ENCODE measurements around the gene CAMKK2.
A peak's percentile ranks its signal among the peaks of the same experiment; 100 is the strongest.
"Not testable (repeated sequence)": the region's sequence is repeated elsewhere in the genome, so short reads cannot be mapped to it uniquely, and the experiment has no call there.

CAMKK2 gene

GRCh38 chr12:121228919-121229665, 67.4 kb downstream of the CAMKK2 start:
- Histone ChIP-seq H2BK12ac (ENCODE audit: low read length) (peak overlapping the region; percentile 75), H3K14ac (ENCODE audit: low read length) (peak overlapping the region; percentile 83), H4K91ac (ENCODE audit: low read depth, low read length) (peak overlapping the region; percentile 79), H2BK120ac (ENCODE audit: insufficient read depth, low read length, poor library complexity) (peak overlapping the region; percentile 77), H2AFZ (ENCODE audit: insufficient read depth, low read length, poor library complexity) (no peak overlapping the region), H3K27me3 (ENCODE audit: insufficient read depth, low read length) (no peaks in the 10 kb centered on the region), H2AK5ac (ENCODE audit: low read length) (peak overlapping the region; percentile 89), H3K9me3 (ENCODE audit: insufficient read depth, low read depth, low read length) (no peaks in the 10 kb centered on the region), H3K18ac (ENCODE audit: low read length) (peak overlapping the region; percentile 68), H3K4me1 (ENCODE audit: control insufficient read depth in 1 of 2, insufficient read depth in 2 of 2, low read length in 2 of 2) (peaks cover 7% of the 10 kb centered on the region in 2 experiments), H3K4ac (ENCODE audit: low read depth, low read length) (peak overlapping the region; percentile 2), H4K8ac (ENCODE audit: low read depth, low read length) (peak overlapping the region; percentile 54), H3K9ac (ENCODE audit: low read length) (no peak overlapping the region), H2BK5ac (ENCODE audit: low read depth, low read length, poor library complexity) (peak overlapping the region; percentile 29), H3K36me3 (ENCODE audit: control insufficient read depth in 1 of 2, insufficient read depth in 2 of 2, low read length in 2 of 2) (peaks cover 12 to 17% of the 10 kb centered on the region in 2 experiments), H4K12ac (ENCODE audit: low read depth, low read length) (no peak overlapping the region), H3K4me3 (ENCODE audit: low read depth, low read length) (no peak overlapping the region), H3K79me2 (ENCODE audit: control insufficient read depth, insufficient read depth, low read length, poor library complexity) (no peaks in the 10 kb centered on the region), H3K79me1 (ENCODE audit: low read length) (peaks cover 15% of the 10 kb centered on the region), H3K27ac (ENCODE audit: low read depth, low read length) (peak overlapping the region; percentile 9), H3K23ac (ENCODE audit: low read length) (no peak overlapping the region), H3K4me2 (ENCODE audit: low read length) (no peak overlapping the region)
- no peak for DNase-seq
- no CpG with 5 or more reads among the region's 24 CpGs for WGBS (ENCODE audit: extremely low coverage, insufficient coverage, insufficient read length)

GRCh38 chr12:121227294-121227693, 69.2 kb downstream of the CAMKK2 start:
- H3K79me2 ChIP-seq (ENCODE audit: control insufficient read depth, insufficient read depth, low read length, poor library complexity): no peaks in the 10 kb centered on the region
- peaks cover 13 to 21% of the 10 kb centered on the region in 2 experiments for H3K36me3 ChIP-seq (ENCODE audit: control insufficient read depth in 1 of 2, insufficient read depth in 2 of 2, low read length in 2 of 2)
- no peak overlapping the region for H2BK120ac ChIP-seq (ENCODE audit: insufficient read depth, low read length, poor library complexity)
- H2BK12ac ChIP-seq (ENCODE audit: low read length): no peak overlapping the region
- H4K91ac ChIP-seq (ENCODE audit: low read depth, low read length): peak overlapping the region; percentile 30
- H3K4me2 ChIP-seq (ENCODE audit: low read length): peak overlapping the region; percentile 15
- H3K4me1 ChIP-seq (ENCODE audit: control insufficient read depth in 1 of 2, insufficient read depth in 2 of 2, low read length in 2 of 2): peaks cover 7% of the 10 kb centered on the region in 2 experiments
- H3K9me3 ChIP-seq (ENCODE audit: insufficient read depth, low read depth, low read length): no peaks in the 10 kb centered on the region
- H4K8ac ChIP-seq (ENCODE audit: low read depth, low read length): no peak overlapping the region
- WGBS (ENCODE audit: extremely low coverage, insufficient coverage, insufficient read length): no CpG with 5 or more reads among the region's 9 CpGs
- H3K9ac ChIP-seq (ENCODE audit: low read length): no peak overlapping the region
- no peak overlapping the region for H3K18ac ChIP-seq (ENCODE audit: low read length)
- H2AFZ ChIP-seq (ENCODE audit: insufficient read depth, low read length, poor library complexity): no peak overlapping the region
- no peak overlapping the region for H3K14ac ChIP-seq (ENCODE audit: low read length)
- no peak overlapping the region for H3K4me3 ChIP-seq (ENCODE audit: low read depth, low read length)
- no peaks in the 10 kb centered on the region for H3K27me3 ChIP-seq (ENCODE audit: insufficient read depth, low read length)
- H3K79me1 ChIP-seq (ENCODE audit: low read length): peaks cover 15% of the 10 kb centered on the region
- H2BK5ac ChIP-seq (ENCODE audit: low read depth, low read length, poor library complexity): no peak overlapping the region
- no peak overlapping the region for H3K23ac ChIP-seq (ENCODE audit: low read length)
- no peak overlapping the region for H3K4ac ChIP-seq (ENCODE audit: low read depth, low read length)
- no peak overlapping the region for H4K12ac ChIP-seq (ENCODE audit: low read depth, low read length)
- DNase-seq: peak; percentile 99 to 100
- H3K27ac ChIP-seq (ENCODE audit: low read depth, low read length): peak overlapping the region; percentile 50
- H2AK5ac ChIP-seq (ENCODE audit: low read length): no peak overlapping the region

GRCh38 chr12:121226871-121227270, 69.6 kb downstream of the CAMKK2 start:
- H3K79me1 ChIP-seq (ENCODE audit: low read length): peaks cover 15% of the 10 kb centered on the region
- H3K79me2 ChIP-seq (ENCODE audit: control insufficient read depth, insufficient read depth, low read length, poor library complexity); H2AK5ac ChIP-seq (ENCODE audit: low read length); DNase-seq; H2BK5ac ChIP-seq (ENCODE audit: low read depth, low read length, poor library complexity); H3K23ac ChIP-seq (ENCODE audit: low read length); H2AFZ ChIP-seq (ENCODE audit: insufficient read depth, low read length, poor library complexity); H2BK12ac ChIP-seq (ENCODE audit: low read length); H3K4ac ChIP-seq (ENCODE audit: low read depth, low read length); H4K12ac ChIP-seq (ENCODE audit: low read depth, low read length); H3K9ac ChIP-seq (ENCODE audit: low read length); H3K4me3 ChIP-seq (ENCODE audit: low read depth, low read length); H2BK120ac ChIP-seq (ENCODE audit: insufficient read depth, low read length, poor library complexity); H3K9me3 ChIP-seq (ENCODE audit: insufficient read depth, low read depth, low read length); H4K8ac ChIP-seq (ENCODE audit: low read depth, low read length); H3K27me3 ChIP-seq (ENCODE audit: insufficient read depth, low read length); H3K14ac ChIP-seq (ENCODE audit: low read length); H3K4me1 ChIP-seq (ENCODE audit: control insufficient read depth in 1 of 2, insufficient read depth in 2 of 2, low read length in 2 of 2); H3K18ac ChIP-seq (ENCODE audit: low read length); H3K4me2 ChIP-seq (ENCODE audit: low read length): not testable (repeated sequence)
- WGBS (ENCODE audit: extremely low coverage, insufficient coverage, insufficient read length): no CpG with 5 or more reads among the region's 8 CpGs
- peaks cover 16 to 19% of the 10 kb centered on the region in 2 experiments for H3K36me3 ChIP-seq (ENCODE audit: control insufficient read depth in 1 of 2, insufficient read depth in 2 of 2, low read length in 2 of 2)
- peak overlapping the region; percentile 30 for H4K91ac ChIP-seq (ENCODE audit: low read depth, low read length)
- peak overlapping the region; percentile 6 for H3K27ac ChIP-seq (ENCODE audit: low read depth, low read length)

GRCh38 chr12:121226399-121226798, 70.1 kb downstream of the CAMKK2 start:
- H3K4me3 ChIP-seq (ENCODE audit: low read depth, low read length): no peak overlapping the region
- peak in 1 of 2 donors; percentile 19 for DNase-seq
- no peak overlapping the region for H4K12ac ChIP-seq (ENCODE audit: low read depth, low read length)
- peaks cover 17 to 22% of the 10 kb centered on the region in 2 experiments for H3K36me3 ChIP-seq (ENCODE audit: control insufficient read depth in 1 of 2, insufficient read depth in 2 of 2, low read length in 2 of 2)
- H3K27ac ChIP-seq (ENCODE audit: low read depth, low read length): no peak overlapping the region
- no peak overlapping the region for H4K8ac ChIP-seq (ENCODE audit: low read depth, low read length)
- no peak overlapping the region for H2BK120ac ChIP-seq (ENCODE audit: insufficient read depth, low read length, poor library complexity)
- H3K79me2 ChIP-seq (ENCODE audit: control insufficient read depth, insufficient read depth, low read length, poor library complexity): no peaks in the 10 kb centered on the region
- peaks cover 15% of the 10 kb centered on the region for H3K79me1 ChIP-seq (ENCODE audit: low read length)
- no peak overlapping the region for H3K14ac ChIP-seq (ENCODE audit: low read length)
- no peak overlapping the region for H3K18ac ChIP-seq (ENCODE audit: low read length)
- WGBS (ENCODE audit: extremely low coverage, insufficient coverage, insufficient read length): no CpG with 5 or more reads among the region's 8 CpGs
- no peak overlapping the region for H2AFZ ChIP-seq (ENCODE audit: insufficient read depth, low read length, poor library complexity)
- no peak overlapping the region for H3K9ac ChIP-seq (ENCODE audit: low read length)
- no peak overlapping the region for H3K23ac ChIP-seq (ENCODE audit: low read length)
- peaks cover 7% of the 10 kb centered on the region in 2 experiments for H3K4me1 ChIP-seq (ENCODE audit: control insufficient read depth in 1 of 2, insufficient read depth in 2 of 2, low read length in 2 of 2)
- no peak overlapping the region for H4K91ac ChIP-seq (ENCODE audit: low read depth, low read length)
- H2AK5ac ChIP-seq (ENCODE audit: low read length): no peak overlapping the region
- no peaks in the 10 kb centered on the region for H3K27me3 ChIP-seq (ENCODE audit: insufficient read depth, low read length)
- no peak overlapping the region for H2BK5ac ChIP-seq (ENCODE audit: low read depth, low read length, poor library complexity)
- H3K4me2 ChIP-seq (ENCODE audit: low read length): no peak overlapping the region
- no peak overlapping the region for H2BK12ac ChIP-seq (ENCODE audit: low read length)
- H3K4ac ChIP-seq (ENCODE audit: low read depth, low read length): no peak overlapping the region
- H3K9me3 ChIP-seq (ENCODE audit: insufficient read depth, low read depth, low read length): no peaks in the 10 kb centered on the region

Measured in trophoblast cell (in vitro differentiated cells and primary cell).